HG03439 (cell line): ENCODE measurements around the gene SLC38A3.

Source experiments
- ATAC-seq: cut with Tn5 transposase; IDR thresholded peaks from one replicate; pipeline ENCODE4 v1.9.1; 2021; ENCODE audit warnings: mild to moderate bottlenecking, moderate library complexity; ENCODE audit not compliant: unreplicated experiment

SLC38A3 gene

DNA sequence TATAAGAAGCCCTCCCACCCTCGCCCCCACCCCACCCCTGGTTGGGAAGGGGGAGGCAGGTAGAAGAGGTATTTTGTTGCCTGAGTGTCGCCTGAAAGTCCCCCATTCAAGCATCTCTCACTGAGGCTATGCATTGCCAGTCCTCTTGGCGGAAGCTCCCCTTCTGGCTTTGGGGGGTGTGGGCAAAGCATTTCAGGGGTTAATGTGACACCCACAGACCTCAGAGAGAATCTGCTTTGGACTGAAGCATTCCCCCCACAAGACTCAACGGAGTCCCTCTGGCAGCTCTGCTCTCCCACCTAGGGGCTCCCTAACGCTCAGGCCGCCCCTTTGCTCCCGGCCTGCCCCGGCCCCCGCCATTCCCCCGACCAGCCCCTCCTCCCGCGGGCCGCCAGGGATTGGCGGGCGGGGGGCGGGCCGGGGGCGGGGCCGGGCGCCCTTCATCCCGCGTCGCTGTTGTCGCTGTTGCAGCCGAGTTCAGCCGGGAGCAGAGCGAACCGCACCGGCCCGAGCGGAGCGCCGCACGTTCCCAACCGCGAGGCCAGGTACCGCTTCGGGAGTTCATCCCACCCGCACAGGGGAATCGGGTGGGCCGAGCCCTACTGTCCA, at the start of gene SLC38A3:
Gene SLC38A3, plus strand, starts transcription at position 468 of the 609 bp plus-strand sequence. CDS start 8,929 bp downstream, outside the sequence.
- ATAC-seq = no peak

- no peak for ATAC-seq
These were observed 49.6 kb upstream of the SLC38A3 start for GRCh38 chr3:50155491-50155878.

DNA sequence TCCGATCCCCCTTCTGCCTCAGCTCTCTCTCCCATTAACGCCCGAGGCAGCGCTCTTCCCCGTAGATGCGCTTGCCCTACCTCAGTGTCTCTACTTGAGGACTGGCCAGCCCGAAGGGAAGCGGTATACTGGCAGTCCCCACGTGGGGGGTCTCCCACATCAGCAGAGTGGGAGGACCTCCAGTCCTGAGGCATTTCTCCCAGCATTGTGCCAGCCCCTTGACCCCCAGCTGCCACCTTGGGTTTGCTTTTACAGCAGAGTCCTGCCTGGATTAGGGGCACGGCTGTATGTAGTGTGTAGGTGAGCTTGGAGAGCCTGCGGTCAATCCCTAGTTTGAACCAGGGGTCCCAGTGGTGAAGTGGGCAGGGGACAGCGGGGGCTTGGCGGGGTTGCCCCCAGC, 49.2 kb upstream of the SLC38A3 start:
- no peak for ATAC-seq

DNA sequence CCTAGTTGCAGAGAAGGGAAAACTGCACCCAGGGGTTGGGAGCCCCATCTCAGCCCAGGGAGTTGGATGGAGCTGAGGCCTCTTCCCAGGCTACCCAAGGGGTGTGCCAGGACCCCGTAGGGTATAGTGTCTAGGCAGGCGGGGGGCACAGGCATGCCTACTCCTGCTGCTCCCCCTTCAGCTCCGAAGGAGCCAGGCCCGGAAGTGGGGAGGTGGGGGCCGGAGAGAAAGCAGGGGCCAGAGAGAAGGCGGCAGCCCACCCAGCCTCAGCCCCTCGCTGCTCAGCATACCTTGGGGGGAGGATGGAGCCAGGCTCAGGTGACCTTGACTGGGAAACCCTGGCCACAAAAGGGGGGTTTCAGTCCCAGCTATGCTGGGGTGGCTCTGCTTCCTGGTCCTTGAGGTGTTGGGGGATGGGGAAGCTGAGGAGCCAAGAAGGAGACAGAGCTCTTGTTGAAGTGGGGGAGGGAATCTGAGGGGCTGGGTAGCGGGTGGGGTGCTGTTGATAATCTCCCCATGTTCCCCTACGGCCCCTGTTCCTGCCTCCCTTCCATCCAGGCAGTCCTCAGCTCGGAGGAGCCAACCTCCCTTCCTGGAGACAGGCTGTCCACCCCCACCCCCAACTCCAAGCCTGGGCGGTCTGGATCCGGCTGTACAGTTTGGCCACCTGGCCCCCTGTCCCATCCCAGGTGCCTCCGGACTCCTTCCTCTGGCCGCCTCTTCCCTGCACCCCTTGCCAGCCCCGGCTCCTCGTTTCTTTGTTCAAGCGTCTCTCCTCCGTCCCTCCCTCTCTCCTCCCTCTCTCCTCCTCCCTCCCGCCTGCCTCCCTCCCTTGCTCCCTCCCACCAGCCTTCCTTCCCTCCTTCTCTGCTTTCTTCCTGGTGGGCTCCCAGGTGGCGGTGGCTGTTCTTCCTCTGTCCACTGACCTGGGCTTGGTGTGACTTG, 48.2 kb upstream of the SLC38A3 start:
- no peak for ATAC-seq

- no peak for ATAC-seq
These were observed 47.1 kb upstream of the SLC38A3 start for GRCh38 chr3:50157827-50158529.

DNA sequence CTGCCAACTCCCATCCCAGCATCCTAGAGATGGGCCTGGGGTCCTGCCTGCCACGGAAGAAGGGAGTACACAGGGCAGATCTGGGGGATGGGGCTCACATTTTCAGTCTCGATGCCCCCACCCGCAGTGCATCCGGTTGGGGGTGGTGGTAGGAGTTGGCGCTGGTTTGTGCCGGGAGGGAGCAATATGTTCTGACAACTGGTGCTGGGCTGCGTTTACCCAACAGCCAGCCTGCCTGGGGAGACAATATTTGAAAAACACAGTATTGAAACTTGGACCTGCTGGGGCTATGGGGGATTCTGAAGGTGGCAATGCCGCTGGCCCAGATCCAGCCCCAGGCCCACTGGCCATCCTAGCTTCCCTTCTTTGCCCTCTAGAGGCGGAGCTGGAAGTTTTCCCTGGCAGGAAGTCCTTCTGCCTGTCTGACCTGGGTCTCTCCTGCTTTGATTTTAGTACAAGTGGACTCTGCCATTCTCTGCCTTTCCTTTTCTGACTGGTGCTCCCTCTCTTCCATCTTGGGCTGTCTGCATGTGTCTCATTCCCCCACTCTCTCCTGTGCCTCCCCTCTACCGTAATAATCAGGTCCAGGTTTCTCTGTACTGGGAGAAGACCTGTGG, 46.4 kb upstream of the SLC38A3 start:
- ATAC-seq = no peak

DNA sequence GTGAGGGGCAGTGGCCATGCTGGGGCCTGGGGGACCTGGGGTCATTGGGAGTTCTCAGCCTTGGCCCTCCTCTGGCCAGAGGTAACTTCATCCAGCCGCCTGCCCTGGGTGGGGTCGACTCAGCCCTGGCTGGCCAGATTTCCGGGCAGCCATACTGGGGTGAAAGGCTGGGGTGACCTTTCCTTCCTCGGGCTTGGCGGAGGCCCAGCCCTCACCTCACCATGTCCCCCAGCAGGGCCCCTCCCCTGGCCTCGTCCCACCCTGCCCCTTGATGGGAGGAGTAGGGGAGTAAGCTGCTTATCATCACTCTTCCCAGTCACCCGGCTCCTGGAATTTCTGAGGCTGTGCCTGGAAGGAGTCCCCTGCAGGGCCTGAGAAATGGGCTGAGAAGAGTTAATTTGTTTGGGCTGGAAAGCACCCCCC, 44.5 kb upstream of the SLC38A3 start:
- no peak for ATAC-seq

DNA sequence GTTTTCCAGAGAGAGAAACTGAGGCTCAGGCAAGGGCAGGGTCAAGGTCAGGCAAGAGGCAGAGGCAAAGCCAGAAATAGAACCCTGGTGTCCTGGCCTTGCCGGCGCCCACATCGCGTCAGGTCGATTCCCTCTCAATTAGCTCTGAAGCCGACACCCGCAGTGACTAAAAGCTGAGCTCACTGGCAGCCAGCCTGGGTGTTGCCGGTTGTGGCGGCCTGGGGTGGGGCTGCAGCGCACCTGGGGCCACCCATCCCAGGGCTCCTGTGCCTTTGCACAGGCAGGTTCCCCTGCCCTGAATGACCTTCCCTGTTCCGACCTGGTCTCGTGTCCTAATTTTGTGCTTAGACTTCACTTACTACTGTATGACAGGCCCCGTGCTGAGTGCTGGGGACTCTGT, 43.8 kb upstream of the SLC38A3 start:
- no peak for ATAC-seq

- no peak for ATAC-seq
These were observed 42.8 kb upstream of the SLC38A3 start for GRCh38 chr3:50162034-50162883.

GRCh38 chr3:50163572-50164455, 41.3 kb upstream of the SLC38A3 start:
- ATAC-seq = no peak

GRCh38 chr3:50164481-50164880, 40.6 kb upstream of the SLC38A3 start:
- ATAC-seq = no peak

DNA sequence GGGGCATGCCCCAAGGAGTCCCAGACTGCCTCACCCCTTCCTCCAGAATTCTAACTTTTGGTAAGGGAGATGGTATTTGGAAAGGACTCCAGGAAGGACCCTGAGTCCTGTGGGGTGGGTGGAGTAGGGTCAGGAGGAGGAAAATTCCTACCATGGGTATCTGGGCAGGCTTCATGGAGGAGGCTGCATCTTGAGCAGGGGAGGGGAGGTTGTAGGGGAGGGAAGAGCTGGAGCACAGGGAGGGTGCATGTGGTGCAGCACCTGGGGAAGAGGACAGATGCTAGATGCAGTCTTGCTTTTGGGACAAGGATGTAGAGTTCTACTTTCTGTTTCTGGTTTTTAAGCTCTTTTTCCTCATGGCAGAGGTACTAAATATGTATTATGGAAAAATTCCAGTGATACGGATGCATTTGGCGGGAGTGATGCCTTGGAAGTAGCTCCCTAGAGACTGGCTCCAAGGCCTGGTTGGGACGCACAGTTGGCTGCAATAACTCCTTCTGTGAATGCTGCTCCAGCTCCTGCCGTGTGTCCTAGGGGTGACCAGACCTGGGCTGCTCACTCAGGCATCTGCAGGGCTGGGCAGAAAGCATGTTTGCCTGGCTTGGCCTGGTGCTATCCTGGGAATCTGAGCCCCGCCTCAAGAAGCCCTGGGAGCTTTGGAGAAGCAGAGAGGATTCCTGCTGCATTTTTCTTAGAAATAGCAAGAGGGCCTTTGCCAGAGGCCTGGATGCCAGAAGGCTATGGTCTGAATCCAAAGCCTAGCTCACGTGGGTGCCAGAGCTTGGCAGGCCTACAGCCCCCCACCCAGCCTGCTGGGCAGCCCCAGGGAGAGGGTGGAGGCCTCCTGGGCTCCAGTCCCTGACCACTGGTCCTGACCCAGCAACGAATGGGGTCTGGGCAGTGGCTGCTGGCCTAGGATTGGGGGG, 39.8 kb upstream of the SLC38A3 start:
- no peak for ATAC-seq

- no peak for ATAC-seq
These were observed 39.0 kb upstream of the SLC38A3 start for GRCh38 chr3:50165910-50166538.

DNA sequence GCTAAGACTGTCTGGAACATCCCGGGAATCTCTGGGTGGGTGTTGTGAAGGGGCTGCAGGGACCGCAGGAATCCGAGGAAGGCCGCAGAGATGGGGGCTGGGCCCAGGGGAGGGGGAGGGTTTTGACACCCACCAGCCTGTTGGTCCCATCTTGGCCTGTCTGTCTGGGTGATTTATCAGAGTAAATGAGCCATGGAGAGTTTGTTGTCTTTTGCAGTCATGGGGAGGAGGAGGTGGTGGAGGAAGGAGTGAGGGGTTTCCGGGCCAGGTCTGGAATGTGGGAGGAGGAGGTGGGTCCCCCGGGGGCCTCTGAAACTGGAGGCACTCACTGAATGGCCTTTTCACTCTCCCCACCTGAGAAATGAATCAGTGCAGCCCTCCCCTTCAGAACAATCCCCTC, 38.5 kb upstream of the SLC38A3 start:
- ATAC-seq = no peak

GRCh38 chr3:50167069-50167840, 37.8 kb upstream of the SLC38A3 start:
- no peak for ATAC-seq

DNA sequence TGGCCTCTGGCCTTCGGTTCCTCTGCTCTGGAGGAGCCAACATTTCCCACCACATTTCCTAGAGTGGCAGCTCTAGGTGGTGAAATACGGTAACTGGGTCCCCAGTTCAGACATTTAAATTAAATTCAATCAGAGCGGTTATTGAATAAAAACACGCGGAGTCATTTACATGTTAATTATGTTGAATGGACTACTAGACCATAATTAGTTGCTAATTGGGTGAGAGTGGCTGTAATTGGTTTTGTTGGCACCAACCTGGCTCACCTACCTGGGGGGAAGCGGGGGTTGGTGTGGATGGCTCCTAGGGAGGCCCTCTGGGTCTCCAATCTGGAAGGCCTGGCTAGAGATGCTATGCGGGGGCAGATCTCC, 37.2 kb upstream of the SLC38A3 start:
- no peak for ATAC-seq

- no peak for ATAC-seq
These were observed 36.7 kb upstream of the SLC38A3 start for GRCh38 chr3:50168388-50168787.
